NCI-H2196 (cell line): ENCODE data around the gene PLEKHN1.
A peak's percentile ranks its signal among the peaks of the same experiment; 100 is the strongest.
"Not testable (repeated sequence)": the region's sequence is repeated elsewhere in the genome, so short reads cannot be mapped to it uniquely, and the experiment has no call there.

Experiments
- DNase-seq: peaks from one replicate; lab custom pipeline; 2025; ENCODE audit not compliant: unreplicated experiment; lab: John Stamatoyannopoulos, UW

Gene PLEKHN1

DNA sequence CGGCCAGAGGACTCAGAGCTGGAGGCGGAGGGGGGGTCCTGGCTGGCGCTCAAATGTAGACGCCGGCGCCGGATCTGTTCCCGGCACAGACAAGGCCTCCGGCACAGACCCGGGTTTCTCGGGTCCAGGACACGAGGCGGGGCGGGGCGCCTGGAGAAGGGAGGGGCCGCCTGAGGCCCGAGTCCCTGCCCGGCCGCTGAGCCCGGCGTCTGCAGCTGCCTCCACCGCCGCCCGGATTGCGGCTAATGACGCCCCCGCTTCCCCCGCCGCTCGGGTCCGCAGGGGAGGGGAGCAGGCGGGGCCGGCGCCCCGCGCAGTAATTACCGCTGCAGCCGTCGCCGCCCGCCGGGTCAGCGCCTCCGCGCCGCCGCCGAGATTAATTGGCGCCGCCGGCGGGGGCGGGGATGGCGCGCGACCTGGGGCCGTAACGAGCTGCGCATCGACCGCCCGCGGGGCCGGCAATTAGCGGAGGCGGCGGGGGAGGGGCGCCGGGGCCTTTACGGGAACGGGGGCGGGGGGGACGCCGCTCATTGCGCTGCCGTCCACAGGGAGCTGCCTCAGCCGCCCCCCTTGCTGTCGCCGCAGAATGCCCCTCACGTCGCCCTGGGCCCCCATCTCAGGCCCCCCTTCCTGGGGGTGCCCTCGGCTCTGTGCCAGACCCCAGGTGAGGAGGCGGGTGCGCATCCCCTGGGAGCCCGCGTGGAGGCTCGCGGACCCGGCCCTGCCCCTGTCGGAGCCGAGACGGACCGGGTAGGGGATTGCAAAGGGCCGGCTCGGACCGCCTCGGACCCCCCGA, 24.5 kb upstream of the PLEKHN1 start:
- peak; percentile 96 for DNase-seq

DNA sequence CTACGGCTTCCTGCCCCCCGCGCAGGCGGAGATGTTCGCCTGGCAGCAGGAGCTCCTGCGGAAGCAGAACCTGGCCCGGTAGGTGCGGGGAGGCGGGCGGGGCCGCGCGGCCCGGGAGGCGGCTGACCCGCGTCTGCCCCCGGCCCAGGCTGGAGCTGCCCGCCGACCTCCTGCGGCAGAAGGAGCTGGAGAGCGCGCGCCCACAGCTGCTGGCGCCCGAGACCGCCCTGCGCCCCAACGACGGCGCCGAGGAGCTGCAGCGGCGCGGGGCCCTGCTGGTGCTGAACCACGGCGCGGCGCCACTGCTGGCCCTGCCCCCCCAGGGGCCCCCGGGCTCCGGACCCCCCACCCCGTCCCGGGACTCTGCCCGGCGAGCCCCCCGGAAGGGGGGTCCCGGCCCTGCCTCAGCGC, 23.9 kb upstream of the PLEKHN1 start:
- DNase-seq: no peak

DNA sequence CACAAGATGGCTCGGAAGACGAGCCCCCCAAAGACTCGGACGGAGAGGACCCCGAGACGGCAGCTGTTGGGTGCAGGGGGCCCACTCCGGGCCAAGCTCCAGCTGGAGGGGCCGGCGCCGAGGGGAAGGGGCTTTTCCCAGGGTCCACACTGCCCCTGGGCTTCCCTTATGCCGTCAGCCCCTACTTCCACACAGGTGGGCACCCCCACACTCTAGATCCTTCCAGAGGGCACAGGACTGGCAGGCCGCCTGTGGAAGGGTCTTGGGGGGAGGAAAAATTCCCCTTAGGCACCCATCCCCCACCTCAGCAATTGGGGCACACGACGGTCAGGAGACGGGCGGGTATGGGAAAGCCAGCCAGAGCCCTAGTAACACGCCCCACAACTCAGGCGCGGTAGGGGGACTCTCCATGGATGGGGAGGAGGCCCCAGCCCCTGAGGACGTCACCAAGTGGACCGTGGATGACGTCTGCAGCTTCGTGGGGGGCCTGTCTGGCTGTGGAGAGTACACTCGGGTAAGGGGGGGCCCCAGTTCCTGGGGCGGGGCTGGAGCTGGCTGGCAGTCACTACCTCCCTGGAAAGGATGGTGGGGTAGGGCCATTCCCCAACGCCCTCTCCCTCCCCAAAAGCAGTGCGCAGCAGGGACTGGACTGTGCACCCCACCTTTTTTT, 23.3 kb upstream of the PLEKHN1 start:
- no peak for DNase-seq

DNA sequence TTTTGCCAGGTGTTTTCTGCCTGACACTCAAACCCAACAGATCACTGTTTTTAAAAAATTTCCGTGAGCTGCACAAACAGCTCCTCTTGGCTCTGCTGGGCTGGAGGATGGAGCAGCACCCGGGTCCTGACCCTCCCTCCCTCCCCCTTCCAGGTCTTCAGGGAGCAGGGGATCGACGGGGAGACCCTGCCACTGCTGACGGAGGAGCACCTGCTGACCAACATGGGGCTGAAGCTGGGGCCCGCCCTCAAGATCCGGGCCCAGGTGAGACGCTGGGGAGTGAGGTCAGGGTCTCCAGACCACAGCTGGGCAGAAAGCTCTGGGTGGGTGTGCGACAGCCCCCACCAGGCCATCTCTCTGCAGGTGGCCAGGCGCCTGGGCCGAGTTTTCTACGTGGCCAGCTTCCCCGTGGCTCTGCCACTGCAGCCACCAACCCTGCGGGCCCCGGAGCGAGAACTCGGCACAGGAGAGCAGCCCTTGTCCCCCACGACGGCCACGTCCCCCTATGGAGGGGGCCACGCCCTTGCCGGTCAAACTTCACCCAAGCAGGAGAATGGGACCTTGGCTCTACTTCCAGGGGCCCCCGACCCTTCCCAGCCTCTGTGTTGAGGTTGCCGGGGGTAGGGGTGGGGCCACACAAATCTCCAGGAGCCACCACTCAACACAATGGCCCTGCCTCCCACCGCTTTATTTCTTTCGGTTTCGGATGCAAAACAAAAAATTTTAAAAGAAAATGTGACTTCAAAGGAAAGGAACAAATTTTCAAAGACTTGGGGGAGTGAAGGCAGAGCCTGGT, 22.5 kb upstream of the PLEKHN1 start:
- DNase-seq: no peak

DNA sequence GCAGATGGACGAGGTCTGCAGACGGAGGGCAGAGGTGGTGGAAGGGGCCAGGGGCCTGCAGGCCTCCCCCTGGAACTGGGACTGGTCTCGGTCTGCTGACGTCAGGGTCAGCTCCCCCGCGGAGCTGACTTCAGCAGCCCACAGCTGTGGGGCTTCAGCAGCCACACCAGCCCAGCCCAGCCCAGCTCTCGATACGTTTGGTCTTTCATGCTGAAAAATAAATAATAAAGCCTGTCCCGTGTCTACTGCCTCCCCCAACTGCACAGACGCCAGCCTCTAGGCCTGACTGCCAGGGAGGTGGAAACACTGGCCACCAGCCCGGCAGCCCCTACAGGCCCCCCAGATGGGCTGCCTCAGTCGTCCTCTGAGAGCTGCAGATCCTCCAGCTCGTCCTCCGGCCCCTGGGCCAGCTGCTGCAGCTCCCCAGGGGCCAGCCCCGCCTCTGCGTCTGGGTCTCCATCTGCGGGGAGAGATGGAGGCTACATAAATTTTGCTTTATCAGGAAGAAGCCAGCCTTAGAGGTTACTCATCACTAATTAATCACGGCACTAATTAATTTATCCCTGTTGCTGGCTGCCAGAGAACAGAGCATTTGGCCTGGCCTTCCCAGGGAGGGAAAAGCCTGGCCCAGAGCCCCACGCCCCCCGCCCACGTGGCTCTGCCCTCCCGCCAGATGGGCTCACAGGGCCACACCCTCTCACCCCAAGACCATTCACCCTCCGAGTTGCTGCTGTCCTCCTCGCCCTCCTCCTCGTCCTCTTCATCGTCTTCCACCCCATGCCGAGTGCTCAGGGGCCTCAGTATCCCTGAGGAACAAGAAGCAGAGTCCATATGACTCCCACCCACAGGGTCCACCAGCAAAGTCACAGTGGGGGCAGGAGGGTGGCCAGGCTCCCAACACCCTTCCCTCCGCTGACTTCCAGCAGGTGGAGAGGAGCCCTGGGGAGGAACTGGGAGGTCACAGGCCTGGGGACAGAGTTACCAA, 21.6 kb upstream of the PLEKHN1 start:
- DNase-seq: no peak

DNA sequence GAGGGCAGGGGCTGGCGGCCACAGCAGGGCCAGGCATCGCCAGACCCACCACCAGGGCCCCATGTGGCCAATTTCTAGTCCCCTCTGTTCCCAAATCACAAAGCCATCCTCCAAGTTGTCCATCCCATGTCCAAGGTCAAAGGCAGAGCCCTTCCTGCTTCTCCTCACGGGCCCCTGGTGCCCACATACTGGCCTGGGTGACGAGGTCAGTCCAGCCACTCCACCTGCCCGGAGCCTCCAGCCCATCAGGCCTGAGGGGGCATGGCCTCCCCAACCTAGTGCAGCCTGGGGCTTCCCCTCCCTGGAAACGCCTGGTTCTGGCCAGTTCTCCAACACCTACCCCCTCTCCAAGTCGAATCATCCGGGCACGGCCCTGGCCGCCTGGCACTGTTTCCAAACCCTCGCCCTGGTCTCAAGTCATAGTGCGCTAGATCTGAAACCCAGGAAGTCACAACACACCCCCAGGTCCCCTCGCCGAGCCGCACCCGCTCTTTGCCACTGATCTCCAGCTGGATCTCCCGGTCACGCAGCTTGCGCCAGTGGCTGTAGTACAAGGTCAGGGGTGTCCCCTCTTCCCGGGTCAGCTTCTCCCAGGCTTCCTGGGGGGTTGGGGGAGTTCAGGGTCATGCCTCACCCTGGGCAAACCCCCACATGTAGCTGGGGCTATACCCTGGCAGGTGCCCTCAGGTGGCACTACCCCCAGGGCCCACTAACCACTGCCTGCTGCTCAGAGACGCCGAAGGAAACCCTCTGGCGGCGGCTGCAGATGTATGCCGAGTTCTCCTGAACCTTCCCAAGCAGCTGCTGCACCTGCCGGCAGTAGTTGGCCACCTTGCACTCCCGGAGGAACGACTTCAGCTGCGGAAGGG, 20.4 kb upstream of the PLEKHN1 start:
- no peak for DNase-seq

DNA sequence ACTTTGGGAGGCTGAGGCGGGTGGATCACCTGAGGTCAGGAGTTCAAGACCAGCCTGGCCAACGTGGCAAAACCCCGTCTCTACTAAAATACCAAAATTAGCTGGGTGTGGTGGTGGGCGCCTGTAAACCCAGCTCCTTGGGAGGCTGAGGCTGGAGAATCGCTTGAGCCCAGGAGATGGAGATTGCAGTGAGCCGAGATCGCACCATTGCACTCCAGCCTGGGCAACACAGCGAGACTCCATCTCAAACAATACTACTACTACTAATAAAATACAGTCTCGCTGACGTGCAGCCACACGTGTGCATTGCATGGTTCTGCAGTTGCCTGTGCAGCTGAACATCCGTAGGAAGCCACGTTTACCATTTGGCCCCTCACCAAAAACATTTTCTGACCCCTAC, 19.5 kb upstream of the PLEKHN1 start:
- DNase-seq: not testable (repeated sequence)

DNA sequence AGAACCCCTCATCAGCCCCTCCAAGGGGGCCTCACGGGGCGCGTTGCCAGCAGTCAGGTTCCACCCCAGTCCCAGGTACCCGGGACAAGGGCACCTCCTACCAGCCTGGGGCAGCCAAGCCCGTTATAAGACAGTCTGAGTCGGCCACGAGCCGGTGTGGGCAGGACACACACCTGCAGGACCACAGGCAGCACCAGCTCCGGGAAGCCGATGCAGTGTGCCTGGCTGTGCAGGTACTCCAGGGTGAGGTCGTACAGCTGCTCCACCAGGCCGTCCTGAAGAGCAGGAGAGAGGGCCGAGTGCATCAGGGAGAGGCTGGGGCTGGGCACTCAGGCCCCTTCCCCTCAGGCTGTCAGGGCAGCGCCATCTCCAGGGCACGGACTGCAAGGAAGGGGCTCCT, 18.3 kb upstream of the PLEKHN1 start:
- DNase-seq: no peak

DNA sequence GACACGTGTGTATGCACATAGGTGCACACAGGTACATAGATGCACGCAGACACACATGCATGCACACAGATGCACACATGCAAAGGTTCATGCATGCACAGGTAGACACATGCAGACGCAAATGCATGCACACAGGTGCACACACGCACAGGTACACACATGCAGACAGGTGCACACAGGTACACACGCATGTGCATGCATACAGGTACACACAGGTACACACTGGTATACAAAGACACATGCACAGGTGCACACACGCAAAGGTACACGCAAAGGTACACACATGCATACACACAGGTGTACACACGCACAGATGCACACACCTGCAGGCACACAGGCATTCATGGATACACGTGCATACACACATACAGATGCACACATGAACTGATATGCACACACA, 16.0 kb upstream of the PLEKHN1 start:
- no peak for DNase-seq

DNA sequence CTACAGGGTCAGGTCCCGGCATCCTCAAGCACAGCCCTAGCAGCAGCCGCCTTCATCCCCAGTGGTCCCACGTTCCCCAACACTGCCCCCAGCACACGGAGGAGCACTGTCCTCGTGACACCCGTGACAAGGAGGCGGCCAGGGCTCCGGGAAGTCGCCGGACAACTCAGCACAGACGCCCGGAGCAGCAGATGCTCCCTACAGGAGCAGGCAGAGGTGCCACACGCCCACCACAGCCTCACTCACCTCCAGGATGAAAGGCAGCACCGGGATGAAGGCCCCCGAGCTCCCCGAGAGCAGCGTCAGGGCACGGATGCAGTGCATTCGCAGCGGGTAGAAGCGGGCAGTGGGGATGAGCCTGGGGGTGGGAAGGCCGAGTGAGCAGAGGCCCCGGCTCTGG, 15.4 kb upstream of the PLEKHN1 start:
- no peak for DNase-seq

DNA sequence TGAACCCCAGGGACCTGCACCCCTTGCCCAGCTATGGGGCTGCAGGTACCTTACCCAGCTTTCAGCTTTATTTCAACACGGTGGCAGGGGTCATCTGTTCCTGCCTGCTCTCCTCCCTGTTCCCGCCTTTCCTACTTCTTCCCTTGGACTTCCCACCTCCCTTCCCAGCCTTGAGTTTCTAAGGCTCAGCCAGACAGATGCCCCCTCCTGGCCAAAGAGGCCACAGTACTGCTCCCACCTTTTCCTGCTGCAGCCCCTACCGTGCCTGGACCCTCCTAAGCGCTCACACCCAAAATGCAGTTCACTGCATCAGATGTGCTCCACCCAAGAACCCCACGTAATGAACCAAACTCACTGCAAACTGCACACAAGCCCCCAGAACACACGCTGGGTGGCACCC, 14.9 kb upstream of the PLEKHN1 start:
- no peak for DNase-seq

DNA sequence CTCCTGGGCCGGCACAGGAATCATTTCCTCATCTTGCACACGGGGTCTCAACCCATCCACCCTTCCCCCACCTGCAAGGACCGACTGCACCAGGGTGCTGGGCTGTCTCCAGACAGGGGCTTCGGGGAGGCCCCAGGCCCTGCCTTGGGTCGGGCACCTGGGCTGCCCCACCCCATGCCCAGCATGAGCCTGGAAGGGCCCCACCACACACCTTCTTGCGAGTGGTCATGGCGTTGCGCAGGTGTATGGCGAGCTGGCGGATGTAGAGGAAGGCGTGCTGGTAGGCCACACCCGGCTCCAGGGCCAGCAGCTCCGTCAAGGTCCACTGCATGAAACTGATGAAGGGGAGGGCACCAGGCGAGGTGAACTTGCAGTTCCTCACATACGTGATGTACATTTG, 14.1 kb upstream of the PLEKHN1 start:
- DNase-seq: no peak

DNA sequence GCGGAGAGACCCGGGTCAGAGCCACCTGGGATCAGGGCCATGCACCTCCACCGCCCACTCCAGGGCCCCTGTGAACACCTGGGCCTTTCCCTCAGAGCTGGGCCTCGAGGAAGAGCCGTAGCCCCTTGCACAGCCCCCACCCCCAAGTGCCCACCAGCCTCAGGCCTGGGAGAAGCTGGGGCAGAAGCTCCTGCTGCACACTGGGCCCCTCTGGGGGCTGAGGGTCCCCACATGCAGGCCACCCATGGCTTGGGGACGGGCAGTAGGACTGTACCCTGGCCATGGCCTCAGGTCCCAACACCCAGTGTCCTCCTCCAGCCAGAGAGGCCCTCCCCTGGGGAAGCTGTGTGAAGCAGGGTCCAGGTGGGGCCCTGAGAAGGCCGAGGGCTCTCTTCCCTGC, 13.7 kb upstream of the PLEKHN1 start:
- no peak for DNase-seq

DNA sequence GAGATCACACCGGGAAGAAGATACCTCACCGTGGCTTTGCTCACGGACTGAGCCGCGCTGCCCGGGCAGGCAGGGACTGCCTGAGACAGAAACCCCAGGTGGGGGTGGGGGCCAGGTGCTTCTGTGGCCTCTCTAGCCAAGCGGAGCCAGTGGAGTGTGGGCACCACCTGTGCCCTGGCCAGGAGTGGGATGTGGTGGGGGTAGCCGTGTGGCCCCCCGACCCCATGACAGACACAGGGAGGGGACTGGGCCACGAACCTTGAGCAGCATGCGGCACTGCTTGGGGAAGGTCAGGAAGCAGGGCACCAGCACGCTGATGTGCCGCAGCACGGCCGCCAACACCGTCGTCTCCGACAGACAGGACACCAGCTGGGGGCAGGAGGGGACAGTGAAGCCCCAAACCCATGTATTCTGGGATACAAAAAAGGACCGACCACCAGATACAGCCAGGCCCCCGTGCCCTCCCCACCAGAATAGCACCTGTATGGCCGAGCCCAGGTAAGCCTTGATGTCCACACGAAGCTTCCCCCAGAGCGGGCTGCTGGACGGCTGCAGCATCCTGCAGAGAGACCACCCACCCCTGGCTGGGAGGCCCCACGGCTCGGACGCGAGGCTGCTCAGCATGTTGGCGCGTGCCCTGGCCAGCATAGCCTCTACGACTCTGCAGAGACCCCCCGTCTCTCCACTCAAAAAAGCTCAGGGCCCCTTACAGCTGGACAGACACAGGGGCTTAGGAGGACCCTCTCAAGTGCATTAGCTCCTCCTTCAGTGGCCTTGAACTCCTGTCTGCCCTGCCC, 12.6 kb upstream of the PLEKHN1 start:
- DNase-seq: no peak

DNA sequence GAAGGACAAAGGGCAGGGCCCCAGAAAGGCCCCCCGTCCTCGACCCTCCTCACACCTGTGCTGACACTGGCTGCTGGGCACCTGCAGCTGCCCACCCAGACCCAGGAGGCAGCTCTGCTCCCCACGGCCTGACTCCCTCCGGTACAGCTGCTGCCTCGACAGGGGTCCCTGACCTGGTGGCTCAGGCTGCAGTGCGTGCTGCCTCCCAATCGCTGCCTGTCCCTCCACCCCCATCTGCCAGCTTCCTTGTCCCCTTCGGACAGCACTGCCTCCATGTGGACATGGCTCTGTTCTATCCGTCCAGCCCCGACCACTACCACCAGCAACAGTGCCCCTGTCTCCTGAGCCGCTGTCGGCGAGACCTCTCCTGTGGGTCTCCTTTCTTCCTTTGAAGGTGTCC, 11.4 kb upstream of the PLEKHN1 start:
- no peak for DNase-seq

DNA sequence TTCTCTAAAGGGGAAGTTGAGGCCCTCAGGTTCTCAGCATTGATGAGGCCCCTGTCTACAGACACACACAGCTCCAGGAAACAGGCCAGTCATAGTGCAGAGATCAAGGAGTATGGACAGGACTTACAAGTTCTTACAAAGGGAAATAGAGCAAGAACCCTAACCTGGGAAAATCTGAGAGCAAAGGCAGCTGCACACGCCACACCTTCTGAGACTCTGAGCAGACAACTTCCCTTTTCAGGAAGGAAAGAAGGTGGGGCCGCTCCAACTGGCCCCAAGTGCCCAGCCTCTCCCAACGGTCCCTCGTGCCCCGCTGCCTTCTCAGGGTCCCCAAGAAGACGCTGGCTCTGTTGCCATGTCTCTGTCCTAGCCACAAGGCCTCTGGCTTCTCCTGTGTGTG, 10.8 kb upstream of the PLEKHN1 start:
- no peak for DNase-seq

DNA sequence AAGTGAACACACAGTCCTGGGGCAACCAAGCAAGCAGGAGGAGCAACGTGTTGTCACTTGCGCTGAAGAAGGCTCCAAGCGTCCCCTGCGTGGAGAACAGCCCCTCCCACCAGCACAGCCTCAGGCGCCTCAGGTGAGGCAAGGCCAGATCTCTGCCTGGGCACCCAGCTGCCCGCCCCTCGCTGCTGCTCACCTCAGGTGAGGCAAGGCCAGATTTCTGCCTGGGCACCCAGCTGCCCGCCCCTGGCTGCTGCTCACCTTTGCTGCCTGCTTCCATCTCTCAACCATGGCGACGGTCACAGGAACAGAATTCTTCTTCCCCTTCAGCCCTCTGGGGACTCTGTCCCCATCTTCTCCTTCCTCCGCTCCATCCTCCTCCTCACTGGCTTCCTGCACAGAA, 9.6 kb upstream of the PLEKHN1 start:
- no peak for DNase-seq

DNA sequence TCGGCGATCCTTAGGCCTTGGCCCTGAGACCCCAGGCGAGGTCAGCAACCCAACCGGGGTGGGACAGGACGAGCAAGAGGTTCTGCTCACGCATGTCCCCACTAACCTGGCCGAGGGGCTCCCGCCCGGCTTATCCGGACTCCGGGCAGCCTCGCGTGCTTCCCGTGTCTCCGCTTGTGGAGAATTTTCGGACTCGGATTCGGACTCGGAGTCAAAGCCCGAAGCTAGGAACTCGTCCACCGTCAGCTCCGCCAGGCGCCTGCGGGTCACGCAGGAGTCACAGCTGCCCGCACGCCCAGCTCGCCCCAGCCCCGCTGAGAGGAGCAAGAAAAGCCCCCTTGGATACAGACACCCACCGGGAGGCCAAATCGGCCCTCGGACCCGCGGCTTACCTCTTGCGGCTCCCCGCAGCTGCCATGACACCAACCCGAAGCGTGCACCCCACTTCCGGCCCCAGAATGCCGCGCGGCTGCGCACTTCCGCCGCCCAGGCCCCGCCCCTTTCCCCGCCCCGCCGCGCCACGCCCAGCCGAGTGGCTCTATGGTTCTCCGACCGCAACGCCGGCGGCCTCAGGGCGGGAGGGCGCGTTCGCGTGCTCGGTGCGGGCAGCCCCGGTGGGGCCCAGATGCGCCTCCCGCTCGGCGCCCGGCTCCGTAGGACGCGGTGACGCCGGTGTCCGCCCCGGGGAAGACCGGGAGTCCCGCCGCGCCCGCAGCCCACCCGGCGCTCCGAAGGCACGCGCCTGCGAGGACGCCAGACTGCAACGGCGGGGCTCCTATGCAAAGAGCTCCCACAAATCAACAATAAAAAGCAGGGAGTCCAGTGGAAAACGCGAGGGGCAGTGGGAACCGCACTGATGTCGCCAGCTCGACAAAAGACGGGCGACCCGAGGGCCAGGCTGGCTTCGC, 7.2 kb upstream of the PLEKHN1 start, which contains the start of gene NOC2L:
TSS of gene NOC2L (minus strand) at position 434 of the 908 bp plus-strand sequence. CDS start at position 418, 16 bp downstream.
- peak; percentile 87 for DNase-seq
